Ureter (tissue), 1 donor: ENCODE results near the gene ZNF521. TPM values are rescaled to one million over a fixed set of nuclear protein-coding genes. Genes with fewer than 3 reads are reported as not detected.
"Not testable (repeated sequence)": the region's sequence is repeated elsewhere in the genome, so short reads cannot be mapped to it uniquely, and the experiment has no call there.

ENCODE experiments used
- DNase-seq: peaks from one replicate; pipeline ENCODE4 v3.0.0-alpha.2; 2020; ENCODE audit warnings: low spot score
- total RNA-seq: library from RNA; stranded (reverse); gene quantifications from one replicate; pipeline ENCODE4 v1.2.4, GENCODE V29; 2023
- donor health status: DM: yes; HTN: yes; CAD: no.

ZNF521 gene
- total RNA-seq, 1 donor from 2014 or later: 11.6 TPM

GRCh38 chr18:25033175-25033574, 318.8 kb downstream of the ZNF521 start:
- not testable (repeated sequence) for DNase-seq

DNA sequence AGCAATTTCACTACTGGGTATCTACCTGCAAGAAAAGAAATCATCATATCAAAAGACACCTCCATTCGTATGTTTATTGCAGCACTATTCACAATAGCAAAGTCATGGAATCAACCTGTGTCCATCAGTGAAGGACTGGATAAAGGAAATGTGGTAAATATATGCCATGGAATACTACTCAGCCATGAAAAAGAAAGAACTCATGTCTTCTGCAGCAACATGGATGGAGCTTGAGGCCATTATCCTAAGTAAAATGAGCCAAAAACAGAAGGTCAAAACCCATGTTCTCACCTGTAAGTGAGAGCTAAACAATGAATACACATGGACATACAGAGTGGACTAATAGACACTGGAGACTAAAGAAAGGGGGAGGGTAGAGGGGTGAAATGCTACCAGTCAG, 322.2 kb downstream of the ZNF521 start:
- DNase-seq: no peak

GRCh38 chr18:25019931-25020330, 332.0 kb downstream of the ZNF521 start:
- no peak for DNase-seq

DNA sequence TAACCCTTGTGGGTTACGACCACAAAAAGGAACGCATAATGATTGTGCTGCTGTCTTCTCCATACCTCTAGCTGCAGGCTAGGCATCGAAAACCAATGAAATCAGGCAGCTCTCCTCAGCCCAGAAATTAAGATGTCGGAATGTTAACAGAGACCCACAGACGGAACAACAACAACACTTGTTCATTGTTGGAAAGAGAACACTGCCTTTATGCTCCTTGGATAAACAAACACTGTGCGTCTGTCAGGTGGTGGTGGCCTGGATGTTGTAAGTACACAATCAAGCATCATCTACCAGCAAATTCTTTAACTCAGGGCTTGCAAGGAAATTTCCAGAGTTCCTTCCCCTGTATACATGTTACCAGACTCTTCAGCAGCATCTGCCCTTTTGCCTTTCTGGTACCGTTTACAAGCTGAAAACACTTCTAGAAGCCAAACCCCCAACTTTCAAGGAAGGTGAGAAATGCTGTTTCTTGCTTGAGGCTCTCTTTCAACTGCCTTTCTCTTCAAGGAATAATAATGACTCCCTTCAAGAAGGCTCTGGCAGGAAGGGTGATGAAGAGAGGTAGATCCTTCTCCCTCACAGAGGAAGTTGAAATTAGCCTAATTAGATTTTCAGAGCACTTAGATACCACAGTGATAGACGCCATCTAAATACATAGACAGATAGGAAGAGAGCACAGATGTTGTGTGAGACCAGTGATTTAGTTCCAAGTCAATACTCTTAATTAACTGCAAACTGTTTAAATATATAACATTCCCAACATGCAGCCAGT, 332.7 kb downstream of the ZNF521 start:
- no peak for DNase-seq

DNA sequence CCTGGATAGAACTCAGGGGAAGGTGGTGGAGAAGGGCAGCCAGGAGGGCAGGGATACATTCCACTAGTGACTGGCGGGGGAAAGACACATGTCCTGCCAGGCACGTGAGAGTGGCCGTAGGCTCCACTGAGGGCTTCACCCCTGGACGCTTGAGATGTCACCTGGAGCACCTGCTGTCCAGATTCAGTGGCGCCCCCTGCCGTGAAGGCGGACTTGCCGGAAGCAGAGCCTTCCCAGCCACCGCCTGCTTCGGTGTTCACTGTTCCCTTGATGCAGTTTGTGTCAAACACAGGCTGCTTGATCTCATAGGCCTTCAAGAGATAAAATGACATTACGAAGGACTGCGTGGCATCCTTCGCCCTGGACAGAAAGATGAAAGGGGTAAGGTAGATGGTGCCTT, 335.3 kb downstream of the ZNF521 start:
- DNase-seq: no peak

DNA sequence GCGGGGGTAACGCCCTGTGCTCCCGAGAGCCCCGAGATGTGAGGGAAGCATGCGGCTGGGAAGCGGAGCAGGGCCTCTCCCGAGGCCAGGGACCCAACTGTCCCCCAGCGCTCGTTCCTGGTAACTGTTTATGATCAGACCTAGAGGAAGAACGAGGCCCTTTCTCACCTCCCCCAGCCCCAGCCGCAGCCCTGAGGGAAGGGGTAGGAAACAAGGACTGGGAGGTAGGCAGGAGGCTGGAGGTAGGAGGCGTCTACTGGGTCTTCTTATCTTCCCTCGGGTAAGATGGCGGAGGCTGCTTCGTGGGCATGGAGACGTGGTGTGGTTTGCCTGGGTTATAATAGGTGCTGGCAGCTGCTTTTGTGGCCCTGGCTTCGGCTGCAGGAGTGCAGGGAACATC, 335.8 kb downstream of the ZNF521 start:
- DNase-seq: no peak
